T-helper 22 cell (primary cell): Measurements from ENCODE around the gene CD8B2.
"Not testable (repeated sequence)": the region's sequence is repeated elsewhere in the genome, so short reads cannot be mapped to it uniquely, and the experiment has no call there.

Experiments
- DNase-seq: peaks from one replicate; pipeline ENCODE4 v3.0.0-alpha.2; 2020; ENCODE audit warnings: low read depth

The CD8B2 gene

GRCh38 chr2:106511934-106512333 is 24.8 kb downstream of the CD8B2 start:
- not testable (repeated sequence) for DNase-seq

- DNase-seq = not testable (repeated sequence)
Measured at GRCh38 chr2:106513391-106513790, 26.2 kb downstream of the CD8B2 start.

- DNase-seq = not testable (repeated sequence)
Measured at GRCh38 chr2:106514827-106515226, 27.7 kb downstream of the CD8B2 start.

- DNase-seq = no peak
Measured at GRCh38 chr2:106516436-106516835, 29.3 kb downstream of the CD8B2 start.

GRCh38 chr2:106516864-106517263 is 29.7 kb downstream of the CD8B2 start:
- DNase-seq = no peak

GRCh38 chr2:106517329-106517728 is 30.2 kb downstream of the CD8B2 start:
- no peak for DNase-seq

GRCh38 chr2:106519767-106520166 is 32.6 kb downstream of the CD8B2 start:
- DNase-seq = no peak

GRCh38 chr2:106521016-106521415 is 33.9 kb downstream of the CD8B2 start:
- no peak for DNase-seq

GRCh38 chr2:106523976-106524665 is 37.0 kb downstream of the CD8B2 start:
- no peak for DNase-seq

- DNase-seq = no peak
Measured at GRCh38 chr2:106530866-106531265, 43.7 kb downstream of the CD8B2 start.

GRCh38 chr2:106531676-106532214 is 44.6 kb downstream of the CD8B2 start:
- no peak for DNase-seq

GRCh38 chr2:106532236-106532635 is 45.1 kb downstream of the CD8B2 start:
- DNase-seq = no peak

- no peak for DNase-seq
Measured at GRCh38 chr2:106534471-106534870, 47.3 kb downstream of the CD8B2 start.

GRCh38 chr2:106536490-106536889 is 49.3 kb downstream of the CD8B2 start:
- no peak for DNase-seq

GRCh38 chr2:106537047-106537446 is 49.9 kb downstream of the CD8B2 start:
- no peak for DNase-seq

GRCh38 chr2:106537791-106538191 is 50.6 kb downstream of the CD8B2 start:
- DNase-seq = no peak

GRCh38 chr2:106540886-106541285 is 53.7 kb downstream of the CD8B2 start:
- no peak for DNase-seq

- DNase-seq = no peak
Measured at GRCh38 chr2:106541333-106541732, 54.2 kb downstream of the CD8B2 start.

GRCh38 chr2:106542746-106543359 is 55.7 kb downstream of the CD8B2 start:
- DNase-seq = peak; percentile 19

- DNase-seq = no peak
Measured at GRCh38 chr2:106545007-106545406, 57.8 kb downstream of the CD8B2 start.

GRCh38 chr2:106546391-106546990 is 59.3 kb downstream of the CD8B2 start:
- DNase-seq = no peak

GRCh38 chr2:106547164-106547903 is 60.2 kb downstream of the CD8B2 start:
- DNase-seq = no peak
